ENCODE data around the gene PACSIN1. TPM values are rescaled to one million over a fixed set of nuclear protein-coding genes. Genes with fewer than 3 reads are reported as not detected.

PACSIN1 gene
- total RNA-seq, 2 donors from 2014 or later: 0.97 TPM; not detected in 1

DNA sequence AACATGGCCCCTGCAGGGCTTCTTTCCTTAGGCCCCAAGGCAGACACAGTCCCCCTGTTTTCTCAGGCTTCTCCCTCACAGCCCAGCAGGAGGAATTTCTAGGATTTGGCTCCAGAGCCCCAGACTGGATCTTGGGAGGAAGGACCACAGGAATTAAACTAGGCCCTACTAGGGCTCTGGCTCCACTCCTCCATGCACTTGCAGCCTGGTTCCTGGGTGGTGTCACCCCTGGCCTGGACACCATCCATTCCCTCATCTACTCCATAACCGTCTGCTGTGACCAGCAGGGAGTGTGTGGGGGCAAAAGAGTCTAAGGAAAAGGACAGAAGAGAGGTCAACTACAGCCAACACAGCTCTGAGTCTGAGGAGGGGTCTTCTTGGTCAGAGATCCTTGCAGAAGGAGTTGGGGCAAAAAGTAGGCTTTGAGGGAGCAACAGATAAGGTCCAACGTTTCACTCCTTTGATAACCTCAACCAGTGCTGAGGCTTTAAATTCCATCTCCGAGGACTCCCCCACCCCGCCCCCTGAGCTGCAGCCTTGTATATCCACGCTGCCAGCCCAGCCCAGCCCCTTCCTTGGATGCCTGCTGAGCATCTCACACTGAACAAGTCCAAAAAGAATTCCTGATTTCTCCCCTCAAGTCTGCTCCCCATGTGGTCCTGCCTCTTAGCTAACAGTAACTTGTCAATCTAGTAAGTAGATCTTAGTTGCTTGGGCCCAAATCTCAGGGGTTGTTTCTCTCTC is 118.2 kb downstream of the PACSIN1 start:
- ATAC-seq (no peak), DNase-seq (ENCODE audit: low spot score in 2 of 2) (no peak)
- H3K9me3 Mint-ChIP-seq: no peaks in the 10 kb centered on the region
- H3K27ac Mint-ChIP-seq: no peak overlapping the region
- no peaks in the 10 kb centered on the region for H3K36me3 Mint-ChIP-seq

DNA sequence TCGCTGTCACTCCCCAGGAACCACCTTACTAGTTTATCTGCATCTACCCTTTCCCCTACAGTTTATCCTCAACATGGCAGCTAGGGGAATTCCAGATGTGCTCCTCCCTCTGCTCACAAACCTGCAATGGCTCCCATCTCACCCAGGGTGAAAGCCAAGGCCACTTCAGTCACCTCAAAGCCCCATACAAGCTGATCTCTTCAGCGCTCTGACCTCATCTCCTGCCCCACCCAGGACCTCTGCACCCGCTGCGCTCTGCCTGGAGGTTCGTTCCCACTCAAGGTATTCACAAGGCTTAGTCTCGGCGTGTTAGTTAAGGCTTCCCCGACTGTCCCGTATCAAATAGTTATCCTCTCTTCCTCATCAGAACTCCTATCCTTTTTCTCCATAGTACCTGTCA is 118.8 kb downstream of the PACSIN1 start:
- no peak for ATAC-seq
- H3K36me3 Mint-ChIP-seq: no peaks in the 10 kb centered on the region

More for the DNA sequence above, 118.8 kb downstream of the PACSIN1 start:
- H3K27ac Mint-ChIP-seq: no peak overlapping the region
- H3K9me3 Mint-ChIP-seq: no peaks in the 10 kb centered on the region
- peak in 1 of 2 donors; percentile 47 for DNase-seq (ENCODE audit: low spot score in 2 of 2)

Other genes starting within 250 kb of the PACSIN1 start
- gene HMGA1, start 229.2 kb upstream of the PACSIN1 start, total RNA-seq: 100 to 1,000 TPM; 524 to 600 TPM
- gene SMIM29, start 217.1 kb upstream of the PACSIN1 start, total RNA-seq: 10 to 100 TPM; 12.8 to 25.1 TPM
- 10 to 100 TPM in 1 of 2 donors, 1 to 10 TPM in 1; 7.9 to 15.1 TPM for gene NUDT3, start 73.4 kb upstream of the PACSIN1 start, total RNA-seq
- gene RPS10, start 40.0 kb upstream of the PACSIN1 start, total RNA-seq: 1,000 to 10,000 TPM; 2,345 to 2,565 TPM
- gene SPDEF, start 90.3 kb downstream of the PACSIN1 start, total RNA-seq: under 1 TPM in 1 of 2 donors, not detected in 1; 0.80 TPM
- 10 to 100 TPM; 53.3 to 64.1 TPM for gene ILRUN, start 230.7 kb downstream of the PACSIN1 start, total RNA-seq

All from activated naive CD4-positive, alpha-beta T cell treated with anti-CD3 and anti-CD28 coated beads, Interleukin-2, amount 50 U/mL, for 72 hours (primary cell).